ENCODE measurements around the gene RIT2.

- no peak for TF ChIP-seq EZH2 (IDR thresholded peaks at IDR 0.05; ENCODE audit: low read depth)
- TF ChIP-seq CTCF (conservative IDR thresholded peaks at IDR 0.05) = no peak
These were observed 186.3 kb downstream of the RIT2 start for GRCh38 chr18:42929181-42929580.
